ENCODE results near the gene CALR. TPM values are rescaled to one million over a fixed set of nuclear protein-coding genes. Genes with fewer than 3 reads are reported as not detected.
"Not testable (repeated sequence)": the region's sequence is repeated elsewhere in the genome, so short reads cannot be mapped to it uniquely, and the experiment has no call there.

The CALR gene
- total RNA-seq, 1 experiment from 2014 or later = 940 TPM

DNA sequence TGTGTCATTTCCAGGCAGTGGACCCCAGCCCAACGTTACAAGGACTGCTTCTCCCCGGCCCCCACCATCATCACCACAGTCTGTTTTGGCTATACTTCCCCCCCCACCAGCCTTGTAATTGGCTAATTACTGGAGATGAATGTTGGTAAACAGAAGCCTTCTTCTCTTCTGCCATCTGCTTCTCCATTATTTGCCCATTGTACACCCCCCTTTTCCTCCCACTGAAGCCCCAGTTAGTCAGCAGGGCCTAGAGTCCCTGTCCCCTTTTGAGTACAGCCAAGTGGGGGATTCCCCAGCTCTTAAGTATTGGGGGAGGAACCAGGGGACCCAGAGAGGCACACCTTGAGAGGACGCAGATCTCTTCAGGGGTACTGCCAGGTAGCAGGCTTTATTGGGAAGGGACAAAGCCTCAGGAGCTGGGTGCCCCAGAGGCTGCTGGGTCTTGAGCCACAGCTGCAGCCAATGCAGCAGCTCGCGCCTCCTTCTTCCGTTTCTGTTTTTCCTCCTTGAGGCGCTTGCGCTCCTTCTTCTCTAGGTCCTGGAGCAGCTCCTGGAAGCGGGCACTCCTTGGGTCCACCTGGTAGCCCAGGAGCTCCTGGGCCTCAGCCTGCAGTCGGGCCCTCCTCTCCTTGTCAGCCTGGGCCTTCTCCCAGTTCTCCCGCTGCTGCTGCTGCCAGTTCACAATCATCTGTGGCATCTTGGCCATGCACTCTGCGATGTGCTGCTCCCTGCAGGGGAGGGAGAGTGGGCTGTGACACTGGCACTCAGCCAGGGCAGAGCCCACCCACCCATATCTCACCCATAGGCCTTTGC is 15.6 kb downstream of the CALR start:
- no peak for DNase-seq
- Histone ChIP-seq H3K9me3 (replicated peaks) (no peaks in the 10 kb centered on the region), H3K36me3 (peaks cover 53% of the 10 kb centered on the region), H3K27me3 (no peaks in the 10 kb centered on the region), H3K4me3 (no peak overlapping the region), H3K4me1 (peaks cover 35% of the 10 kb centered on the region), H3K27ac (no peak overlapping the region)

DNA sequence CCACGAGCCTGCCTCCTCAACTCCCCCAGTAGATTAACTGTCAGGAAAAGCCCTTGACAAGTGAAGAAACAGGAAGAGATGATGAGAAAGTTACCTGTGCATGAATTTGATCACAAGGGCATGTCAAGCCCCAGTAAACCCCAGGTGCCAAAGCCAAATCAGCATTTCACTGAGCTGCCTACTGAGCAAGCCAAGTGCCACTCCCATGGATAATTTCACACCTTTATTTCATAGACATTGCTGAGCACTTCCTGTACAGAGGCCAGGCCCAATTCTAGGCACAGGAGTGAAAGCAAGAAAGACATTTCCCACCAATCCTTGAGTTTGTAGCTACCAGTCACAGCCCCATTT is 16.2 kb downstream of the CALR start:
- no peak overlapping the region for H3K4me3 ChIP-seq
- H3K9me3 ChIP-seq (replicated peaks) = no peaks in the 10 kb centered on the region
- no peak overlapping the region for H3K27ac ChIP-seq
- H3K27me3 ChIP-seq = no peaks in the 10 kb centered on the region
- peaks cover 35% of the 10 kb centered on the region for H3K4me1 ChIP-seq
- no peak for DNase-seq
- peaks cover 47% of the 10 kb centered on the region for H3K36me3 ChIP-seq

DNA sequence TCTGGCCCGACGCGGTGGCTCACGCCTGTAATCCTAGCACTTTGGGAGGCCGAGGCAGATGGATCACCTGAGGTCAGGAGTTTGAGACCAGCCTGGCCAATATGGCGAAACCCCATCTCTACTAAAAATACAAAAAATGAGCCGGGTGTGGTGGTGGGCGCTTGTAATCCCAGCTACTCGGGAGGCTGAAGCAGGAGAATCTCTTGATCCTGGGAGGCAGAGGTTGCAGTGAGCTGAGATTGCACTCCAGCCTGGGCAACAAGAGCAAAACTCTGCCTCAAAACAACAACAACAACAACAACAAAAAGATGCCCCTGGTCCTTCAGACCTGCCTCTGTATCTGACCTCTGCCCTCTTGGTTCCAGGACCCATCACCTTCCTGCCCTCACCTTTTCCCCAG is 17.2 kb downstream of the CALR start:
- H3K9me3 ChIP-seq (replicated peaks); H3K27me3 ChIP-seq; H3K4me3 ChIP-seq; H3K27ac ChIP-seq; DNase-seq: not testable (repeated sequence)
- peaks cover 35% of the 10 kb centered on the region for H3K4me1 ChIP-seq
- H3K36me3 ChIP-seq = peaks cover 39% of the 10 kb centered on the region

DNA sequence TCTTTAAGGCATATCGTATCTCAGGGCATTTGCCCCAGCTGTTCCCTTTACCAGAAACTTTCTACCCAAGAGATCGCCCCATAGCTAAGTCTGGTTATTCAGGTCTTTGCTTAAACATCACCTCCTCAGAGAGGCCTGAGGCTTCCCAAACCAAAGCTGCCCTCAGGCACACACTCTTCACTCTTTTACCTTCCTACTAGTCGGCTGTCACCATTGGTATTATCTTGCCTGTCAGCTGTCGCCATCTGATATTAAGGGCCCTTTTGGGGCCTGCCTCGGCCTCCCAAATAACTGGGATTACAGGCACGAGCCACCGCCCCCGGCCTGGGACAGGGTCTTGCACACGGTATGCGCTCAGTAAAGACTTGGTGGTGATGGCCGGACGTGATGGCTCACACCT is 17.6 kb downstream of the CALR start:
- Histone ChIP-seq H3K4me1 (peaks cover 35% of the 10 kb centered on the region), H3K4me3 (peak overlapping the region; percentile 99), H3K9me3 (replicated peaks) (no peaks in the 10 kb centered on the region), H3K27ac (peak overlapping the region; percentile 91; the same call in 1 of the 2 replicates), H3K36me3 (peaks cover 34% of the 10 kb centered on the region), H3K27me3 (no peaks in the 10 kb centered on the region)
- peak in 1 of 2 experiments; percentile 64 for DNase-seq

DNA sequence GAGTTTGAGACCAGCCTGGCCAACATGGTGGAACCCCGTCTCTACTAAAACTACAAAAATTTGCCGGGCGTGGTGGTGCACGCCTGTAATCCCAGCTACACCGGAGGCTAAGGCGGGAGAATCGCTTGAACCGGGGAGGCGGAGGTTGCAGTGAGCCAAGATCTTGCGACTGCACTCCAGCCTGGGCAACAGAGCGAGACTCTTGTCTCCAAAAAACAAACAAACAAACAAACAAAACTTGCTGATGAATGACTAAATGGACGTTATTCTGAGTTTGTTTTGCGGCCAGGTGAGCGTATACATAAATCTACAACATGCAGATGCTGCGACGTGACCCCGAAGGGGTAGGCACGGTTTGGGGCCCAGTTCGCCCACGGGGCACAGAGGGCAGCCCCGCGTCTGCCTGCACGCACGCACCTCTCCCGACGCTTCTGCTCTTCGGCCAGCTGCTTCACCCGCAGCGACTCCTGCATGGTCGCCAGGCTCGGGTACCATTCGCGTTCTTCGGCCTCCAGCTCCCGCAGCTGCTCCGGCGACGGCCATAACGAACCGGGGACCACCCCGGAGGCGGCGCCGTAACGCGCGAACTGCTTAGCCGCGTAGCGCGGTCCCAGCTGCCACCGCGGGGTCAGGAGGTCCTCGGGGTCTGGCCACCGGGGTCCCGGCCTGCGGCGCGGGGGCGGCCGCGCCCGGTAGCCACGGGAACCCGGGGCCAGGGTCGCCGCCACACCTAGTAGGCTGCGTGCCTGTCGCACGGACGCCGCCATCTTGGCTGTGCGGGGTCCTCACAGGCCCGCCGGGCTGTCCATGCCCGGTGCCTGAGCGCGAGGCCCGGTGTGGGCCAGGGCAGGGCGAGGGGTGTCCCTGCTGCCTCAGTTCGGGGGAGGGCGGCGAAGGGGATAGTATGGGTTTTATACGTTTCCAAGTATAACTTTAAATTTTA is 18.3 kb downstream of the CALR start, which contains the start of gene GADD45GIP1:
Gene GADD45GIP1, minus strand, starts transcription at position 778 of the 943 bp plus-strand sequence. Its CDS starts 11 bp downstream, at position 767.
- H3K36me3 ChIP-seq = peaks cover 27% of the 10 kb centered on the region
- DNase-seq = peak; percentile 93 to 94

DNA sequence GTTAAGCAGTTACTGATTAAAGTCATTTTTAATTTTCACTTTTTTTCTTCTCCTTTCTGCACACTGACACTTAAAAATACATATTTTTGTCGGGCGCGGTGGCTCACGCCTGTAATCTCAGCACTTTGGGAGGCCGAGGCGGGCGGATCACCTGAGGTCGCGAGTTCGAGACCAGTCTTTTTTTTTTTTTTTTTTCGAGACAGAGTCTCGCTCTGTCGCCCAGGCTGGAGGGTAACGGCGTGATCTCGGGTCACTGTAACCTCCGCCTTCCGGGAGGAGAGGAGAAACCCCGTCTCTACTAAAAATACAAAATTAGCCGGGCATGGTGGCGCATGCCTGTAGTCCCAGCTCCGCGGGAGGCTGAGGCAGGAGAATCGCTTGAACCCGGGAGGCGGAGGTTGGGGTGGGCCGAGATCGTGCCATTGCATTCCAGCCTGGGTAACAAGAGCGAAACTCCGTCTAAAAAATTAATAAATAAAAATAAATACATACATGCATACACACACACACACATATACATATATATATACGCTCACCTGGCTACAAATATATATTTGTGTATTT is 19.1 kb downstream of the CALR start:
- DNase-seq; H3K27me3 ChIP-seq; H3K9me3 ChIP-seq (replicated peaks): not testable (repeated sequence)
- Histone ChIP-seq H3K27ac (peak overlapping the region; percentile 91), H3K36me3 (peaks cover 20% of the 10 kb centered on the region), H3K4me3 (peak overlapping the region; percentile 99), H3K4me1 (peaks cover 28% of the 10 kb centered on the region)

More for the DNA sequence above, 18.3 kb downstream of the CALR start, which contains the start of gene GADD45GIP1:
- Histone ChIP-seq H3K27ac (peak within 1 kb of the TSS; percentile 91), H3K4me3 (peak within 1 kb of the TSS; percentile 99), H3K27me3 (no peaks in the 10 kb centered on the region), H3K9me3 (replicated peaks) (no peaks in the 10 kb centered on the region), H3K4me1 (peaks cover 35% of the 10 kb centered on the region)

DNA sequence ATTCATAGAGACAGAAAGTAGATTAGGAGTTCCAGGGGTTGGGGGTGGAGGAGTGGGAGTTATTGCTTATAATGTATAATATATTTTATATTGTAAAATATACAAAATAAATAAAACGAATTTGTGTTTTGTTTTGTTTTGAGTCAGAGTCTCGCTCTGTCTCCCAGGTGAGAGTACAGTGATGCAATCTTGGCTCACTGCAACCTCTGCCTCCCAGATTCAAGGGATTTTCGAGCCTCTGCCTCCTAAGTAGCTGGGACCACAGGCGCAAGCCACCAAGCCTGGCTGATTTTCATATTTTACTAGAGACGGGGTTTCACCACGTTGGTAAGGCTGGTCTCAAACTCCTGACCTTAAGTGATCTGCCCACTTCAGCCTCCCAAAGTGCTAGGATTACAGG is 21.1 kb downstream of the CALR start:
- no peak overlapping the region for H3K27ac ChIP-seq
- H3K36me3 ChIP-seq = peaks cover 8% of the 10 kb centered on the region
- no peak overlapping the region for H3K4me3 ChIP-seq
- no peak for DNase-seq
- H3K9me3 ChIP-seq (replicated peaks) = no peaks in the 10 kb centered on the region
- peaks cover 10% of the 10 kb centered on the region for H3K4me1 ChIP-seq
- H3K27me3 ChIP-seq = no peaks in the 10 kb centered on the region

DNA sequence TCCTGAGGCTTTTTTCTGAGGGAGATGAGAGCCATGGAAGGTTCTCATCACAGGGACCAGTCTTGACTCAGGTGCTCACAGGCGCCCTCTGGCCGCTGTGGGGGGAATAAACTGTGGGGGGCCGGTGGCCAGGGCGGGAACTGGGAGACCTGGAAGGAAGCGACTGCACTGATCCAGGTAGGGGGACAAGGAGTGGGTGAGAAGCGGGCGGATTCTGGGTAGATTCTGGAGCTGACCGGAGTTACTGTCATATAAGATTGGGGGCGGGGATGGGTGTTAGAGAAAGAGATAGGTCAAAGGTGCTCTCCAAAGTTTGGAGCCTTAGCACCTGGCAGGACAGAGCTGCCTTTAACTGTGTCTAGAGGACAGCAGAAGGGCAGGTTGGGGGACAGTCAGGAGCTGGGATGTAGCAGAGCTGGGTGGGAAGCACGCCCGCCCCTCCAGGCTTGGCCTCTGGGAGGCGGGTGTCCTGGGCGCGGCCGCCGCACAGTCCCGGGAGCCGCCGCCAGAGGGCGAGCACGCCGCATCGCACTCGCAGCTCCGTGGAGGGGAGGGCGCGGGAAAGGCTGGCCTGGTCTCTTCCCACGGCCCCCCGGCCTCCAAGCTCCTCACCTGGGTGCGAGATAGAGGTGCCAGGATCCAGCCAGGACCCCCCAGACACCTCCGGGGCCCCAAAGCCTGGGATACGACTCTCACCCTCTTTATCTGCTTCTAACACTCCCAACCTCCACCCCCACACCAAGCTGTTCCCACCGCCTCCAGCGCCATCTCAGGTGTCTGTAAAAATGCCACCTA is 26.8 kb downstream of the CALR start:
- DNase-seq = peak; percentile 86 to 95

DNA sequence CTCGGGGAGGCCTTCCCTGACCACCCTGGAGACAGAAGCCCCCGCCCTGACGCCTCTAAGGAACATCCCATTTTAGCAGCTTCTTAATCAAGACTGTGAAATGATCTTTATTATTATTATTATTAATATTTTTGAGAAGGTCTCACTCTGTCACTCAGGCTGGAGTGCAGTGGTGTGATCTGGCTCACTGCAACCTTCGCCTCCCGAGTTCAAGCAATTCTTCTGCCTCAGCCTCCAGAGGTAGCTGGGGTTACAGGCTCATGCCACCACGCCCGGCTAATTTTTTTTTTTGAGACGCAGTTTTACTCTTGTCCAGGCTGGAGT is 27.4 kb downstream of the CALR start:
- Histone ChIP-seq H3K27me3 (no peaks in the 10 kb centered on the region), H3K9me3 (replicated peaks) (no peaks in the 10 kb centered on the region), H3K4me1 (no peaks in the 10 kb centered on the region; the same call in 1 of the 2 replicates), H3K27ac (no peak overlapping the region), H3K36me3 (no peaks in the 10 kb centered on the region), H3K4me3 (no peak overlapping the region)
- no peak for DNase-seq

More for the DNA sequence above, 26.8 kb downstream of the CALR start:
- Histone ChIP-seq H3K27me3 (no peaks in the 10 kb centered on the region), H3K36me3 (no peaks in the 10 kb centered on the region), H3K9me3 (replicated peaks) (no peaks in the 10 kb centered on the region), H3K4me3 (peak overlapping the region; percentile 42), H3K4me1 (no peaks in the 10 kb centered on the region; the same call in 1 of the 2 replicates), H3K27ac (no peak overlapping the region)

DNA sequence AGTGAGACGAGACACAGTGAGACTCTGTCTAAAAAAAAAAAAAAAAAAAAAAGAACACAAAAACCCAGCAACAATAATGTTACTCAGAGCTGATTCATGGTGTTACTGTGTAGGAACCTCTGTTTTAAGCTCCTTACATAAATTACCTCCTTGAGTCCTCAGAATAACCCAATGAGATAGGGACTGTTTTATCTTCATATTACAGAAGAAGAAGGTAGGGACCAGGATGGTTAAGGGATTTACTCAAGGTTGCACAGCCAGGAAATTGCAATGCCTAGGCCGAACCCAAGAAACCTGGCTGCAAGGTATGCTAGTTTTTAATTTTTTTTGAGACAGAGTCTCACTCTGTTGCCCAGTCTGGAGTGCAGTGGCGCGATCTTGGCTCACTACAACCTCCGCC is 29.5 kb downstream of the CALR start:
- H3K36me3 ChIP-seq = no peaks in the 10 kb centered on the region
- no peaks in the 10 kb centered on the region; the same call in 1 of the 2 replicates for H3K4me1 ChIP-seq
- no peak overlapping the region for H3K27ac ChIP-seq
- no peak overlapping the region for H3K4me3 ChIP-seq
- no peaks in the 10 kb centered on the region for H3K9me3 ChIP-seq (replicated peaks)
- H3K27me3 ChIP-seq = no peaks in the 10 kb centered on the region
- DNase-seq = no peak

DNA sequence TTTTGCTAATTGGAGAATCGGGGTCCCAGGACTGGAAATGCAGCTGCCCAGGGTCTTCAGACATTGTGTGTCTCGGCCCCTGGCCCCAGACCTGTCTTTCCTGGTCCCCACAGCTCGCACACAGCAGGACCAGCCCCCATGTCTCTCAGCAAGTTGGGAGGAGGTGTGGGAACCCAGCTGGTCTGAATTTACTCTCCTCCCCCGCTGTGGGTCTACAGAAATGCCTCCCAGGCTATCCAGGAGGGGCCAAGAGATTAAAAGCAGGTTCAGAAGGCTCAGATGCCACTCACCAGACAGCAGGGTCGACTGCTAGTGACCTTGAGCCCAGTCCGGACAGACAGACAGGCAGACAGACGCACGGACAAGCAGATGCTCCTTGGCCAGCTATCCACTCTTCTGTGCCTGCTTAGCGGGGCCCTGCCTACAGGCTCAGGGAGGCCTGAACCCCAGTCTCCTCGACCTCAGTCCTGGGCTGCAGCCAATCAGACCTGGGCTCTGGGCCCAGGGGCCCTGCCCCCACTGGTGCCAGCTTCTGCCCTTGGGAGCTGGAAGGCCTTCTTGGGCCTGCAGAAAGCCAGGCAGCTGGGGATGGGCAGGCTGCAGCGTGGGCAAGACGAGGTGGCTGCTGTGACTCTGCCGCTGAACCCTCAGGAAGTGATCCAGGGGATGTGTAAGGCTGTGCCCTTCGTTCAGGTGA is 31.0 kb downstream of the CALR start, which contains the start of gene DAND5:
Gene DAND5, plus strand, starts transcription at position 285 of the 697 bp plus-strand sequence. Its CDS starts 85 bp downstream, at position 370.
- Histone ChIP-seq H3K27ac (no peak within 1 kb of the TSS), H3K4me1 (peaks cover 3% of the 10 kb centered on the region)
- DNase-seq = no peak

DNA sequence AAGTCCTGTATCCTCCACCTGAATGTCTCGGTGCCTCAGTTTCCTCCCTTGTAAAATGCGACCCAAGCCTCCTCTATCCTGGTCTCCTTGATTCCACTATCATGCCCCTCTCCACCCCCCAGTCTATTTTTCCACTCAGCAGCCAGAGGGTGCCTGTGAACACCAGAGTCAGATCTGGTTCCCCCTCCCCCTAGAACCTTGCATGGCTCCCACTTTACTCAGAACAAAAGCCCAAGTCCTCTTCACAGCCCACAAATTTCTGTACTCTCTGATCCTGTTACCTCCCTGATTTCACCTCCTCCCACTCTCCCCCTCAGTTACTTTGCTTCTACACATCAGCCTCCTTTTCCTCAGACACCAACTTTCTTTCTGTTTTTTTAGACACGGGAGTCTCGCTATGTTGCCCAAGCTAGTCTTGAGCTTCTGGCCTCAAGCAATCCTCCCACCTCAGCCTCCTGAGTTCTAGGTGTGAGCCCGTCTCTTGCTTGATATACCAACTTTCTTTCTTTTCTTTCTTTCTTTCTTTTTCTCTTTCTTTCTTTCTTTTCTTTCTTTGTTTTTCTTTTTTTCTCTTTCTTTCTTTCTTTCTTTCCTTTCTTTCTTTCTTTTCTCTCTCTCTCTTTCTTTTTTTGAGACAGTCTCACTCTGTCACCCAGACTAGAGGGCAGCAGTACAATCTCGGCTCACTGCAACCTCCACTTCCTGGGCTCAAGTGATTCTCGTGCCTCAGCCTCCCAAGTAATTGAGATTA is 31.8 kb downstream of the CALR start:
- DNase-seq = no peak
- no peak overlapping the region for H3K27ac ChIP-seq

More for the DNA sequence above, 31.0 kb downstream of the CALR start, which contains the start of gene DAND5:
- Histone ChIP-seq H3K9me3 (replicated peaks) (no peaks in the 10 kb centered on the region), H3K4me3 (no peak within 1 kb of the TSS), H3K36me3 (no peaks in the 10 kb centered on the region), H3K27me3 (no peaks in the 10 kb centered on the region)

DNA sequence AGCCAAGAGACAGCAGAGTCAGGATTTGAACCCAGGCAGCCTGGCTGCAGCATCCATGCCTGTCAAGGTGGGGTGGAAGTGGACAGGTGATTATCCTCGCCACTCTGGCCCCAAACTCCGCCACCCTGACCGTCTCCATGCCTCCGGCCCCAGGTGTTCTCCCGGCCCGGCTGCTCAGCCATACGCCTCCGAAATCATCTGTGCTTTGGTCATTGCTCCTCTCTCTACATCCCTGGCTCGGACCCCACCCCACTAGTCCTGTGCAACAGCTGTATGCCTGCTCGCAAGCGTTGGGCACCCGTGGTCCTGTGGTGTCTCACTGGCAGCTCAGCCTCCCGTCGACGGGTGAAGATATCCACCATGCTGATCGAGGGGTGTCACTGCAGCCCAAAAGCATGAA is 34.8 kb downstream of the CALR start:
- no peaks in the 10 kb centered on the region for H3K9me3 ChIP-seq (replicated peaks)
- H3K36me3 ChIP-seq = no peaks in the 10 kb centered on the region
- H3K4me3 ChIP-seq = no peak overlapping the region
- DNase-seq = no peak
- no peak overlapping the region for H3K27ac ChIP-seq
- no peaks in the 10 kb centered on the region for H3K27me3 ChIP-seq
- H3K4me1 ChIP-seq = peaks cover 9% of the 10 kb centered on the region

More for the DNA sequence above, 31.8 kb downstream of the CALR start:
- no peaks in the 10 kb centered on the region for H3K9me3 ChIP-seq (replicated peaks)
- no peaks in the 10 kb centered on the region for H3K27me3 ChIP-seq
- no peaks in the 10 kb centered on the region for H3K36me3 ChIP-seq
- peaks cover 9% of the 10 kb centered on the region for H3K4me1 ChIP-seq
- no peak overlapping the region for H3K4me3 ChIP-seq
